Lung (tissue), 12 donors: ENCODE data around the gene ASTN2. TPM values are rescaled to one million over a fixed set of nuclear protein-coding genes. Genes with fewer than 3 reads are reported as not detected.

Experiments
- ATAC-seq: fragments of 200-7000 bp; cut with Tn5 transposase; one replicate; pipeline ENCODE4 v1.9.1; 2020; ENCODE audit warnings: moderate number of reproducible peaks; ENCODE audit not compliant: insufficient read depth, low FRiP score
- DNase-seq, 3 donors: peaks; one replicate each; pipeline ENCODE4 v3.0.0-alpha.2; 2013 to 2017
- H3K27ac ChIP-seq, 2 donors: one replicate each; pipeline ENCODE4 v1.5.1; 2013; ENCODE audit warnings: mild to moderate bottlenecking in 2 of 2, moderate library complexity in 2 of 2, control low read depth in 1 of 2, inconsistent platforms in 1 of 2, low read depth in 1 of 2, low read length in 1 of 2
- H3K27me3 ChIP-seq, 3 donors: one replicate each; pipeline ENCODE4 v1.5.1; 2013; ENCODE audit warnings: low read length in 2 of 3; ENCODE audit not compliant: control insufficient read depth in 3 of 3, insufficient read depth in 3 of 3
- H3K36me3 ChIP-seq, 4 donors: one replicate each; pipeline ENCODE4 v1.5.1; 2013; ENCODE audit warnings: low read length in 4 of 4, mild to moderate bottlenecking in 1 of 4, moderate library complexity in 1 of 4; ENCODE audit not compliant: control insufficient read depth in 4 of 4, insufficient read depth in 4 of 4
- H3K4me1 ChIP-seq, 5 donors: one replicate each; pipeline ENCODE4 v1.5.1; 2013; ENCODE audit warnings: low read length in 5 of 5, mild to moderate bottlenecking in 2 of 5, moderate library complexity in 1 of 5; ENCODE audit not compliant: control insufficient read depth in 5 of 5, insufficient read depth in 5 of 5
- H3K4me3 ChIP-seq: one replicate; pipeline ENCODE4 v1.5.1; 2013; ENCODE audit warnings: mild to moderate bottlenecking, control low read depth, moderate library complexity
- H3K9ac ChIP-seq, 2 donors: one replicate each; pipeline ENCODE4 v1.5.1; 2013; ENCODE audit warnings: low read length in 2 of 2, control low read depth in 1 of 2; ENCODE audit not compliant: insufficient read depth in 1 of 2
- H3K9me3 ChIP-seq, 4 donors: one replicate each; pipeline ENCODE4 v1.5.1; 2013; ENCODE audit warnings: low read length in 3 of 4, mild to moderate bottlenecking in 1 of 4, moderate library complexity in 1 of 4; ENCODE audit not compliant: control insufficient read depth in 4 of 4, insufficient read depth in 3 of 4
- WGBS, 2 donors: extraction: QIAGEN DNeasy Blood & Tissue Kit; methylation state at CpG; one replicate each; pipeline ENCODE4 v1.1.7; 2013; 5-methylcytosine and 5-hydroxymethylcytosine counted together
- polyA plus RNA-seq, 2 donors: library from polyadenylated mRNA; stranded (reverse); fragments of 200-250 nt; gene quantifications; one replicate each; pipeline ENCODE4 v1.2.1, GENCODE V29; 2013
- total RNA-seq, 2 donors: library from RNA; depleted of rRNA in 1 of 2; stranded (reverse); fragments of >200 nt in 1 of 2; gene quantifications; one replicate each; pipeline ENCODE4 v1.2.1, GENCODE V29; 2014 to 2021
- TF ChIP-seq, protein P1 (sequence below): IDR thresholded peaks from 2 replicates; pipeline ENCODE4 v1.5.1; 2012; ENCODE audit warnings: mild to moderate bottlenecking; ENCODE audit errors: control extremely low read depth, extremely low read depth
- donor health status: control.
- donor health status: control.
- donor health status: Bipolar disorder and iron deficiency.
- donor health status: healthy.
- donor health status: DM: yes; HTN: yes; CAD: no.

Gene ASTN2
- total and polyA plus RNA-seq, 4 donors, result 1.4 to 7.0 (median 3.3) TPM

- Histone ChIP-seq H3K27ac (no peak overlapping the region), H3K27me3 (no peaks in the 10 kb centered on the region), H3K4me1 (no peaks in the 10 kb centered on the region), H3K36me3 (no peaks in the 10 kb centered on the region), H3K4me3 (no peak overlapping the region), H3K9me3 (no peaks in the 10 kb centered on the region), H3K9ac (no peak overlapping the region)
- no peak for DNase-seq
- ATAC-seq, result no peak
- TF ChIP-seq, protein P1, sequence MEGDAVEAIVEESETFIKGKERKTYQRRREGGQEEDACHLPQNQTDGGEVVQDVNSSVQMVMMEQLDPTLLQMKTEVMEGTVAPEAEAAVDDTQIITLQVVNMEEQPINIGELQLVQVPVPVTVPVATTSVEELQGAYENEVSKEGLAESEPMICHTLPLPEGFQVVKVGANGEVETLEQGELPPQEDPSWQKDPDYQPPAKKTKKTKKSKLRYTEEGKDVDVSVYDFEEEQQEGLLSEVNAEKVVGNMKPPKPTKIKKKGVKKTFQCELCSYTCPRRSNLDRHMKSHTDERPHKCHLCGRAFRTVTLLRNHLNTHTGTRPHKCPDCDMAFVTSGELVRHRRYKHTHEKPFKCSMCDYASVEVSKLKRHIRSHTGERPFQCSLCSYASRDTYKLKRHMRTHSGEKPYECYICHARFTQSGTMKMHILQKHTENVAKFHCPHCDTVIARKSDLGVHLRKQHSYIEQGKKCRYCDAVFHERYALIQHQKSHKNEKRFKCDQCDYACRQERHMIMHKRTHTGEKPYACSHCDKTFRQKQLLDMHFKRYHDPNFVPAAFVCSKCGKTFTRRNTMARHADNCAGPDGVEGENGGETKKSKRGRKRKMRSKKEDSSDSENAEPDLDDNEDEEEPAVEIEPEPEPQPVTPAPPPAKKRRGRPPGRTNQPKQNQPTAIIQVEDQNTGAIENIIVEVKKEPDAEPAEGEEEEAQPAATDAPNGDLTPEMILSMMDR, result no peak
- WGBS, 2 donors, result 77 to 86% methylated on average over 1 of the region's 1 CpG
Measured at GRCh38 chr9:117354244-117354847, 60.5 kb downstream of the ASTN2 start.

- Histone ChIP-seq H3K27ac (no peak overlapping the region), H3K4me1 (no peaks in the 10 kb centered on the region), H3K27me3 (no peaks in the 10 kb centered on the region), H3K9ac (no peak overlapping the region), H3K4me3 (no peak overlapping the region), H3K36me3 (no peaks in the 10 kb centered on the region), H3K9me3 (peaks cover 0 to 3% (median 1%) of the 10 kb centered on the region in 4 donors)
- no peak for ATAC-seq
- TF ChIP-seq, protein P1, result no peak
- DNase-seq, result no peak
- WGBS, 2 donors, result 41 to 48% methylated on average over 4 of the region's 4 CpGs
Measured at GRCh38 chr9:117344892-117345660, 69.8 kb downstream of the ASTN2 start.

DNA sequence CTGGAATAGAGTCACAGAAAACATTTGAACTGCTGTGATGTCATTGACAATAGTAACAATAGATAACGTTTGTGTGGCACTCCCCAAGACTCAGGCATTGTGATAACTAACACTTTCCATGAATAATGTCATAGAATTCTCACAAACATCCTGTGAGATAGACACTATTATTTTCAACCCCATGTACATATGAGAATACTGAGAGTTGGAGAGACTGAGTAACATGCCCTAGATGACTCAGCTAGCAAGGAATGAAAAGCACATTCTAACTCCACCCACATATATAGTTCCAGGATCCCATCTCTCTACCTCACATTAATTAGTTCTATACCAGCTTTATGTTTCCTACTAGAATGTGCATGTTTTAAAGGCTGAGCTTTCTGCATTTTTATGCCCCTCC is 71.4 kb downstream of the ASTN2 start:
- DNase-seq (no peak), ATAC-seq (no peak)
- H3K36me3 ChIP-seq, result no peaks in the 10 kb centered on the region
- no peak overlapping the region for H3K9ac ChIP-seq
- no peak overlapping the region for H3K27ac ChIP-seq
- WGBS, 2 donors, result 43 to 51% methylated on average over 1 of the region's 1 CpG
- peaks cover 0 to 5% (median 2%) of the 10 kb centered on the region in 4 donors for H3K9me3 ChIP-seq
- no peaks in the 10 kb centered on the region for H3K27me3 ChIP-seq
- TF ChIP-seq, protein P1, result no peak
- no peak overlapping the region for H3K4me3 ChIP-seq
- H3K4me1 ChIP-seq, result no peaks in the 10 kb centered on the region
